GM20431 (cell line): ENCODE measurements around the gene TBC1D13.
"Not testable (repeated sequence)": the region's sequence is repeated elsewhere in the genome, so short reads cannot be mapped to it uniquely, and the experiment has no call there.

Experiments
- in situ Hi-C: fragments of 300-500 bp; cut with MseI, MboI; formaldehyde crosslinking; loops from one replicate; pipeline ENCODE4 v1.15.0; 2020; ENCODE audit warnings: low sequenced_read_pairs; ENCODE audit not compliant: unreplicated experiment

Gene TBC1D13

DNA sequence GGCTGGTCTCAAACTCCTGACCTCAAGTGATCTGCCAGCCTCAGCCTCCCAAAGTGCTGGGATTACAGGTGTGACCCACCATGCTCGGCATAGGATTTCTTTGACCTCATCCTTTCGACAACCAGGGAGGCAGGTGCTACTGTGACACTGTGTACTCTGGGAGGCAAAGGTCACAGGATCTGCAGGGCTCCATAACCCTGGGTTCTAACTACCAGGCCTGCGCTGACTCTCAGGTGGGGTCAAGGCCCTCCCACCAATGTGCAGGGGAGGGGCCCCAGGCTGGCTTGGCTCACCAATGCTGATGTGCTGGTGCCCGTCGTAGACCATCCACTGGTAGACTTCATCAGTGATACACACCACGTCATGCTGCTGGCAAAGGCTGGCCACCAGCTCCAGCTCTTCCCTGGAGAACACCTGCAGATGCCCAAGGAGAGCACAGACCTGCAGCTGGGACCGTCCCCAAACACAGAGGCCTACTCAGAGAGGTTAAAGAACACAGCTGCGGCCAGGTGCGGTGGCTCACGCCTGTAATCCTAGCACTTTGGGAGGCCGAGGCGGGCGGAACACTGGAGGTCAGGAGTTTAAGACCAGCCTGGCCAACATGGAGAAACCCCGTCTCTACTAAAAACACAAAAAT, 49.6 kb downstream of the TBC1D13 start:
- in situ Hi-C loops = no loop called here

DNA sequence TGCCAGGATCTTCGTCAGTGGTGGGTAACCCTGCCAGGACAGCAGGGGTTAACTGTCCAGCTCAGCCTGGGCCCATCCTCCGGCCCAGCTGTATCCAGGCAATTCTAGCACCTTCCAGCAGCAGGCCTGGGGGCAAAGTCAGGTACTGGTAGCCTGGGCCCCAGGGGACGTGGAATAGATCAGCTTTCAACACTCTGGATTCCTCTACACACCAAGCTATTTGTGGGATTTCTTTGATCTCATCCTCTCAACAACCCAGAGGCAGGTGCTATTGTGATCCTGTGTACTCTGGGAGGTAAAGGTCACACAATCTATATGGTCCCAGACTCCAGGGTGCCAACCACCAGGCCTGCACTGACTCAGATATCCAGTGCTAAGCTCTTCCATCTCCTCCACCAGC, 51.3 kb downstream of the TBC1D13 start:
- in situ Hi-C loops = no loop called here

DNA sequence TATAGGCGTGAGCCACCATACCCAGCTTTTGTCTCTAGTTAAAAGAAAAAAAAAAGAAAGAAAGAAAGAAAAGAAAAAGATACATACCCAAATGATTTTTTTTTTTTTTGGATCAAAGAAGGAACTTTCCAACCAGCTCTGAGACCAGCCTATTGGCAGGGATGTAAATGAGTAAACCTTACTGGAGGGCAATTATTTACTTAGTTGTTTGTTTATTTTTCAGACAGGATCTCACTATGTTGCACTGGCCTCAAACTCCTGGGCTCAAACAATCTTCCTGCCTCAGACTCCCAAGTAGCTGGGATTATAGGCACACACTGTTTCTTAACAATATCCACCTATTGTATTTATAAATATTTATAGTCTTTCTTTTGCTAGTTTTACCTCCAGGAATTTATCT, 53.5 kb downstream of the TBC1D13 start:
- in situ Hi-C loops = no loop called here

DNA sequence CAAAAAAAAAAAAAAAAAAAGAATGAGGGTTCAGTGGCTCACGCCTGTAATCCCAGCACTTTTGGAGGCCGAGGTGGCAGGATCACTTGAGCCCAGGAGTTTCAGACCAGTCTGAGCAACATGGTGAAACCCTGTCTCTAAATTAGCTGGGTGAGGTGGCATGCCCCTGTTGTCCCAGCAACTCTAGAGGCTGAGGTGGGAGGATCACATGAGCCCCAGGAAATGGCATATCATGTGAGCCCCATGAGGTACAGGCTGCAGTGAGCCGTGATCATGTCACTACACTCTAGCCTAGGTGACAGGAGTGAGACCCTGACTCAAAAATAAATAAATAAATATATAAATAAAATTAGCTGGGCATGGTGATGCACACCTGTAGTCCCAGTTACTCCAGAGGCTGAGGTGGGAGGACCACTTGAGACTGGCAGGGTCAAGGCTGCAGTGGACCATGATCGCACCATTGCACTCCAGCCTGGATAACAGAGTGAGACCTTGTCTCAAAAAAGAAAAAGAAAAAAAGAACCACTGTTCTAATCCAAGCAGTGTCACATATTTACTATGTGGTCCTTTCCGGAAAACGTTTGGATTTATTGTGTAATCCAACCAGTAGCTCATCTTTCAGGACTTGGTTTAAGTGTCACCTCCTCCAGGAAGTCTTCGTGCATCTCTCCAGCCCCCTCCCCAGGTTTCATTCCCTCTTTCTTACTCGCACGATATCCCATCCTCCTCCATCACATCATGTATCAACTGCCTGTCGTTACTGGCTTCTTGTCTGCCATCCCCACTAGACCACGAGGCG, 54.8 kb downstream of the TBC1D13 start:
- in situ Hi-C loops = no loop called here

DNA sequence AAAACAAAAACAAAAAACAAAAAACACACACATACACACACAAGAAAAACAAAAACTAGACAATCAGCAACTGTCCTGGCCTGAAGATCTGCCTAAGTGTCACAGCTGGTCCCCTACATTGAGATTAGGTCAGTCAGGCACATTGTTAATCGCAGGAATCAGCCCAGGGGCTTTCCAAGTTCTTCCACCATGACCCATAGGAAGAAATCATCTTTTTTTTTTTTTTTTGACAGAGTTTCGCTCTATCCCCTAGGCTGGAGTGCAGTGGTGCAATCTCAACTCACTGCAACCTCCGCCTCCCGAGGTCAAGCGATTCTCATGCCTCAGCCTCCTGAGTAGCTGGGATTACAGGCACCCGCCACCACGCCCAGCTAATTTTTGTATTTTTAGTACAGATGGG, 56.1 kb downstream of the TBC1D13 start:
- in situ Hi-C loops = not testable (repeated sequence)

DNA sequence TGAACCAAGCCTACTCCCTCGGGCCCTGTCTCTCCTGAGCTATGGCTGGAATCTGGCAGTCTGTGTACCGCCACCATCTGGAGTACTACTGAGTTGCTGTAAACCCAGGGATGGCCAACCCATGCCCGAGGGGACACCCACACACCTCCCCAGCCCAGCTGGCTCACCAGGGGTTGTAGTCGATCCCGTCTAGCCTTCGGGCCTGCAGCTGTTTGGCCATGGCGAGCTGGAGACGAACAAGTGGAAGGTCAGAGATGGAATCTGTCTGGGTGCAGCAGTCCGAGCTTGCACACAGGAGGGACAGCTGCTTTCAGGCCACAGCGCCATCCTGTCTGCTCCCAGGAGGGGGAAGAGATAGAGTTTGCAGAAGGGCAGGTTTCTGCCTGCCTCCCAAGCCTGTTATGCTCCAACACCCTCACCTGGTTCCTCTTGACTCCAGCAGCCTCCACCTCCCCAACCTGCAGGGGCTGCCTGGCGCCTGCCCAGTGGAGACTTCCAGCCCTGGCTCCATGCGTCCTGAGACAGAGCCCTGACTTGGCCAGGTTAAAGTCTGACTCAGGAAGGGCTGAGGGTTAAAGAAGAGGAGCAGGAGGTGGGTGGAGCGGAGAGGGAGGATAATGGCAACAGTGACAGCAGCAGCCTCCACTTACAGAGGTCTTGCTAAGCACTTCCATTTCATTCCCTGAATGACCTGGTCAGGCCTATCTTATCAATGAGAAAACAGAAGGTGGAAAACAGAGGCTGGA, 58.3 kb downstream of the TBC1D13 start:
- in situ Hi-C loops = no loop called here

DNA sequence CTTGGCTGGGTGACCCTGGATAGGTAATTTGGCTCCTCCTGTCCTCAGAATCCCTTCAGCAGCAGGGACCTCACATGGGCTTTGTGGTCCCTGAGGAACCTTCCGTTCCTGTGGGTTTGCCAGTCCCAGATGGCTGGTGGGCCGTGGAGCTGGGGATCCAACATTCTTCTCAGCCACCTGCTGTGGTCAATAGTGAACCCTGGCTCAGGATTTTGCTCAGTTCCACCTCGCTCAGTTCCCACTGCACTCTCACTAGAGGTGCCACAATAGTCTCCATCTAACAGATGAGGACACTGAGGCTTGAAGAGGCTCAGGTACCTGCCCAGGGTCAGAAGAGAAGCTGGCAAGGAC, 59.6 kb downstream of the TBC1D13 start:
- in situ Hi-C loops = no loop called here

DNA sequence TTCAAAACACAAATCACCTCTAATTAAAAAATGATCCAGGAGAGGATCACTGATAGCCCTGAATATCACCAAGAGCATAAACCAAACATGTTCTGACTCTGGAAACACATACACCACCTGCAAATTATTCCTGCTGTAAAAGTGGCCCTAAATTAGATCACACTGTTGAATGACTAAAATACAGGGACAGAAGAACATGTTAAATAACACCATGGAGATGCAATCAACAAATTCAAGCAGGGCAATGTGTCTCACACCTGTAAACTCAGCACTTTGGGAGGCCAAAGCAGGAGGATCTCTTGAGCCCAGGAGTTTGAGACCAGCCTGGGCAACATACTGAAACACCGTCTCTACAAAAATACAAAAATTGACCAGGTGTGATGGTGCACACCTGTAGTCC, 60.8 kb downstream of the TBC1D13 start:
- in situ Hi-C loops = no loop called here

DNA sequence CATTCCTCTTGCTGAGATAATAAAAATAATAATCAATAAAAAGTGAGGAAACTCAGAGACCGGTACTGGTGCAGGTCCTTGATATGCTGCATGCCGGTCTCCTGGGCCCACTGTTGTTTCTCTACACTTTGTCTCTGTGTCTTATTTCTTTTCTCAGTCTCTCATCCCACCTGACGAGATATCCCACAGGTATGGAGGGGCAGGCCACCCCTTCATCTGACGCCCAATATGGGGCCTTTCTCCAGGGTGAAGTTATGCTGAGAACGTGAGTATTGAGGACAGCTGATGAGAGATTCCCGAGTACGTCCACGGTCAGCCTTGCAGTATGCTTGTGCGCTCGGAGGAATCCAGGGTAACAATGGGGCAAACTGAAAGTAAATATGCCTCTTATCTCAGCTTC, 64.0 kb downstream of the TBC1D13 start:
- in situ Hi-C loops = not testable (repeated sequence)

DNA sequence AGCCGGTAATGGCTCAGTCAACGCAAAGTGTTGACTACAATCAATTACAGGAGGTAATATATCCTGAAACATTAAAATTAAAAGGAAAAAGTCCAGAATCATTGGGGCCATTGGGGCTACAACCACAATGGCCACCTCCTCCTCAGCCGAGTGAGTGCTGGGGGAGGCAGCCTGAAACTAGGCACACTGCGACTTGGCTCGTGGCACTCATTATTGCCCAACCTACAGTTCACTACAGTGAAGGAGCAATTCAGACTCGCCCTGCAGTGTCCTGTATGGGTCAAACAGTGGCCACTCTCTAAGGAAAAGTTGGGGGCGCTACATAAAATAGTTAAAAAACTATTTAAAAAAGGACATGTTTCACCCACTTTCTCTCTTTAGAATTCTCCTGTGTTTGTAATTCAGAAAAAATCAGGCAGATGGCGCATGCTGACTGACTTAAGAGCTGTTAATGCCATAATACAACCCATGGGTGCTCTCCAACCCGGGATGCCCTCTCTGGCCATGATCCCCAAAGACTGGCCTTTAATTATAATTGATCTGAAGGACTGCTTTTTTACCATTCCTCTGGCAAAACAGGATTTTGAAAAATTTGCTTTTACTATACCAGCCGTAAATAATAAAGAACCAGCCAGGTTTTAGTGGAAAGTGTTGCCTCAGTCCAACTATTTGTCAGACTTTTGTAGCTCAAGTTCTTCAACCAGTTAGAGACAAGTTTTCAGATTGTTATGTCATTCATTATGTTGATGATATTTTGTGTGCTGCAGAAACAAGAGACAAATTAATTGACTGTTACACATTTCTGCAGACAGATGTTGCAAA, 64.9 kb downstream of the TBC1D13 start:
- in situ Hi-C loops = not testable (repeated sequence)

DNA sequence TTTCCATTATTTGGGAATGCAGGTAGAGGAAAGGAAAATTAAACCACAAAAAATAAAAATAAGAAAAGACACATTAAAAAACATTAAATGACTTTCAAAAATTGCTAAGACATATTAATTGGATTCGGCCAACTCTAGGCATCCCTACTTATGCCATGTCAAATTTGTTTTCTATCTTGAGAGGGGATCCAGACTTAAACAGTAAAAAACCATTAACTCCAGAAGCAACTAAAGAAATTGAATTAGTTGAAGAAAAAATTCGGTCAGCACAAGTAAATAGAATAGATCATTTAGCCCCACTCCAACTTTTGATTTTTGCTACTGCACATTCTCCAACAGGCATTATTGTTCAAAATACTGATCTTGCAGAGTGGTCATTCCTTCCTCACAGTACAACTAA, 65.6 kb downstream of the TBC1D13 start:
- in situ Hi-C loops = not testable (repeated sequence)

DNA sequence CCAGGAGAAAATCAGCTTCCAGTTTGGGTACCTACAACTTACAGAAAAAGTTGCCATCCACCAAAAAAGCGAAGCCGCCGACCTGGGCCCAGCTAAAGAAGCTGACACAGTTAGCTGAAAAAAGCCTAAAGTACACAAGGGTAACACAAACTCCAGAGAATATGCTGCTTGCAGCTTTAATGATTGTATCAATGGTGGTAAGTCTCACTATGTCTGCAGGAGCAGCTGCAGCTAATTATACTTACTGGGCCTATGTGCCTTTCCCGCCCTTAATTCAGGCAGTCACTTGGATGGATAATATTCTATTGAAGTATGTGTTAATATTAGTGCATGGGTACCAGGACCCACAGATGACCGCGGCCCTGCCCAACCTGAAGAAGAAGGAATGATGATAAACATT, 67.4 kb downstream of the TBC1D13 start:
- in situ Hi-C loops = not testable (repeated sequence)

DNA sequence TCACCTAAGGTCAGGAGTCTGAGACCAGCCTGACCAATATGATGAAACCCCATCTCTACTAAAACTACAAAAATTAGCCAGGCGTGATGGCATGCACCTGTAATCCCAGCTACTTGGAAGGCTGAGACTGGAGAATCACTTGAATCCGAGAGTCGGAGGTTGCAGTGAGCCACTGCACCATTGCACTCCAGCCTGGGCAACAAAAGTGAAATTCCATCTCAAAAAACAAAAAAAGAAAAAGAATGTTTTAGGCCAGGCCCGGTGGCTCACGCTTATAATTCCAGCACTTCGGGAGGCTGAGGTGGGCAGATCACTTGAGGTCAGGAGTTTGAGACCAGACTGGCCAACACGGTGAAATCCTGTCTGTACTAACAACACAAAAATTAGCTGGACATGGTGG, 71.4 kb downstream of the TBC1D13 start:
- in situ Hi-C loops = not testable (repeated sequence)
